Body of pancreas (tissue), 4 donors: Measurements from ENCODE around the gene FBXO31.

Experiments used
- CTCF ChIP-seq, 7 experiments: fragments of 450-650 bp in 4 of 7; fragments of 200-600 bp in 3 of 7; sonication (generic) in 3 of 7; IDR thresholded peaks; one replicate each; pipeline ENCODE4 v1.5.1; 2016 to 2019; ENCODE audit warnings: antibody characterized with exemption in 7 of 7
- POLR2A ChIP-seq, 3 donors: fragments of 450-650 bp; IDR thresholded peaks; one replicate each; pipeline ENCODE4 v1.6.1; 2016; ENCODE audit warnings: antibody characterized with exemption in 3 of 3, mild to moderate bottlenecking in 2 of 3

- no peak for TF ChIP-seq CTCF (IDR thresholded peaks at IDR 0.05)
- TF ChIP-seq POLR2A (IDR thresholded peaks at IDR 0.05) = no peak
These were observed 30.7 kb upstream of the FBXO31 start for GRCh38 chr16:87414251-87414680.
